GM23248 (cell line): ENCODE data around the gene TNKS2. TPM values are rescaled to one million over a fixed set of nuclear protein-coding genes. Genes with fewer than 3 reads are reported as not detected.
"Not testable (repeated sequence)": the region's sequence is repeated elsewhere in the genome, so short reads cannot be mapped to it uniquely, and the experiment has no call there.

Source experiments
- DNase-seq: peaks from one replicate; pipeline ENCODE4 v3.0.0-alpha.2; 2015
- H2AFZ ChIP-seq: fragments of 200-600 bp; sonication (generic); 2 replicates; pipeline ENCODE4 v1.6.1; 2016; ENCODE audit warnings: antibody characterized with exemption
- H3F3A ChIP-seq: fragments of 200-600 bp; sonication (generic); 2 replicates; pipeline ENCODE4 v1.6.1; 2016; ENCODE audit warnings: mild to moderate bottlenecking, antibody characterized with exemption, mixed run types; ENCODE audit not compliant: insufficient read depth
- H3K27ac ChIP-seq: fragments of 200-600 bp; sonication (generic); 2 replicates; pipeline ENCODE4 v1.5.1; 2016; ENCODE audit warnings: mild to moderate bottlenecking
- H3K27me3 ChIP-seq: fragments of 200-600 bp; sonication (generic); replicated peaks from 2 replicates; pipeline ENCODE4 v1.6.1; 2016; ENCODE audit warnings: mild to moderate bottlenecking; ENCODE audit not compliant: insufficient read depth
- H3K36me3 ChIP-seq: fragments of 200-600 bp; sonication (generic); 2 replicates; pipeline ENCODE4 v1.6.1; 2016; ENCODE audit warnings: low read depth, mild to moderate bottlenecking
- H3K4me1 ChIP-seq: fragments of 200-600 bp; sonication (generic); 2 replicates; pipeline ENCODE4 v1.6.1; 2016; ENCODE audit warnings: mild to moderate bottlenecking; ENCODE audit not compliant: insufficient read depth
- H3K4me2 ChIP-seq: fragments of 200-600 bp; sonication (generic); one replicate; pipeline ENCODE4 v1.6.1; 2016; ENCODE audit warnings: mild to moderate bottlenecking; ENCODE audit not compliant: unreplicated experiment
- H3K4me3 ChIP-seq: fragments of 200-600 bp; sonication (generic); 2 replicates; pipeline ENCODE4 v1.5.1; 2016; ENCODE audit warnings: mild to moderate bottlenecking
- H3K79me2 ChIP-seq: fragments of 200-600 bp; sonication (generic); 2 replicates; pipeline ENCODE4 v1.6.1; 2016; ENCODE audit warnings: mild to moderate bottlenecking; ENCODE audit not compliant: insufficient read depth
- H3K9ac ChIP-seq: fragments of 200-600 bp; sonication (generic); 2 replicates; pipeline ENCODE4 v1.6.1; 2016; ENCODE audit warnings: mild to moderate bottlenecking
- H3K9me2 ChIP-seq: fragments of 200-600 bp; sonication (generic); 2 replicates; pipeline ENCODE4 v1.6.1; 2016; ENCODE audit warnings: mixed run types, mild to moderate bottlenecking, moderate library complexity; ENCODE audit not compliant: insufficient read depth
- H3K9me3 ChIP-seq: fragments of 200-600 bp; sonication (generic); one replicate; pipeline ENCODE4 v1.6.1; 2017; ENCODE audit warnings: low read depth
- H4K20me1 ChIP-seq: fragments of 200-600 bp; sonication (generic); 2 replicates; pipeline ENCODE4 v1.6.0; 2016; ENCODE audit not compliant: insufficient read depth
- EZH2 ChIP-seq: fragments of 200-600 bp; sonication (generic); IDR thresholded peaks from 2 replicates; pipeline ENCODE4 v1.6.1; 2018; ENCODE audit warnings: antibody characterized with exemption, mild to moderate bottlenecking; ENCODE audit not compliant: insufficient read depth, poor library complexity, severe bottlenecking
- EZH2phosphoT487 ChIP-seq: fragments of 200-600 bp; sonication (generic); IDR thresholded peaks from 2 replicates; pipeline ENCODE4 v1.6.1; 2018; ENCODE audit warnings: antibody characterized with exemption, moderate library complexity, mild to moderate bottlenecking, low read depth; ENCODE audit not compliant: insufficient read depth
- WGBS, 2 experiments: methylation state at CpG; one replicate each; pipeline ENCODE4 v1.1.6; 2015 to 2017; ENCODE audit warnings: low lambda C conversion rate in 2 of 2, low coverage in 1 of 2; ENCODE audit errors: missing lambda C conversion rate in 2 of 2; 5-methylcytosine and 5-hydroxymethylcytosine counted together
- in situ Hi-C: fragments of 300-500 bp; cut with MboI; formaldehyde crosslinking; loops from 2 replicates; pipeline ENCODE4 v1.15.0; 2020
- polyA plus RNA-seq: library from polyadenylated mRNA; unstranded; fragments of >200 nt; fragmentation: Nextera tagmentation; extraction: Ambion mirVana; gene quantifications from 2 replicates; pipeline ENCODE4 v1.2.1, GENCODE V29; 2016
- total RNA-seq: library from RNA; depleted of rRNA; stranded (reverse); fragments of >200 nt; shearing (Covaris generic); gene quantifications from 2 replicates; pipeline ENCODE4 v1.2.3, GENCODE V29; 2014

The TNKS2 gene
- total and polyA plus RNA-seq, 2 experiments from 2014 or later, result 14.4 to 29.3 TPM

- Histone ChIP-seq H3K4me1 (0 out of 2 replicates have a peak, but pooled peaks cover 8% of the 10 kb centered on the region), H3K4me3 (peak overlapping the region; percentile 78), H3K27me3 (no peaks in the 10 kb centered on the region), H3K27ac (no peak overlapping the region), H3K9me3 (no peaks in the 10 kb centered on the region), H3K9me2 (no peaks in the 10 kb centered on the region), H4K20me1 (no peaks in the 10 kb centered on the region), H3K9ac (peak overlapping the region; percentile 61), H2AFZ (peak overlapping the region; percentile 90), H3K79me2 (no peaks in the 10 kb centered on the region), H3K36me3 (no peaks in the 10 kb centered on the region), H3K4me2 (peak overlapping the region; percentile 99), H3F3A (peaks cover 5% of the 10 kb centered on the region; the same call in 1 of the 2 replicates)
- WGBS, 2 experiments, result 2 to 3% methylated on average over 36 to 58 of the region's 59 CpGs
- in situ Hi-C loops, result no loop called here
- TF ChIP-seq EZH2, result no peak
- TF ChIP-seq EZH2phosphoT487, result no peak
- peak; percentile 57 for DNase-seq
Measured at GRCh38 chr10:91887272-91888076, 89.2 kb downstream of the TNKS2 start.

GRCh38 chr10:91891125-91892001 is 93.1 kb downstream of the TNKS2 start:
- DNase-seq, result peak; percentile 55
- H3K36me3 ChIP-seq, result no peaks in the 10 kb centered on the region
- H3K4me3 ChIP-seq, result no peak overlapping the region
- H3K4me1 ChIP-seq, result 0 out of 2 replicates have a peak, but pooled peaks cover 8% of the 10 kb centered on the region
- TF ChIP-seq EZH2phosphoT487 (no peak), EZH2 (no peak)
- no peaks in the 10 kb centered on the region for H4K20me1 ChIP-seq
- peaks cover 5% of the 10 kb centered on the region; the same call in 1 of the 2 replicates for H3F3A ChIP-seq
- H3K79me2 ChIP-seq, result no peaks in the 10 kb centered on the region
- H3K4me2 ChIP-seq, result no peak overlapping the region
- 72 to 93% methylated on average over 1 of the region's 1 CpG for WGBS, 2 experiments
- H3K27ac ChIP-seq, result no peak overlapping the region
- no peak overlapping the region for H3K9ac ChIP-seq
- H2AFZ ChIP-seq, result no peak overlapping the region
- H3K27me3 ChIP-seq, result no peaks in the 10 kb centered on the region
- H3K9me3 ChIP-seq, result no peaks in the 10 kb centered on the region
- no peaks in the 10 kb centered on the region for H3K9me2 ChIP-seq
- in situ Hi-C loops, result no loop called here

GRCh38 chr10:91893051-91893450 is 94.8 kb downstream of the TNKS2 start:
- no peaks in the 10 kb centered on the region for H4K20me1 ChIP-seq
- peaks cover 5% of the 10 kb centered on the region; the same call in 1 of the 2 replicates for H3F3A ChIP-seq
- in situ Hi-C loops, result no loop called here
- H3K9ac ChIP-seq, result no peak overlapping the region
- H3K4me3 ChIP-seq, result no peak overlapping the region
- 94 to 99% methylated on average over 2 of the region's 2 CpGs for WGBS, 2 experiments
- no peaks in the 10 kb centered on the region for H3K79me2 ChIP-seq
- H3K4me2 ChIP-seq, result no peak overlapping the region
- no peaks in the 10 kb centered on the region for H3K9me3 ChIP-seq
- no peak for TF ChIP-seq EZH2
- no peak for TF ChIP-seq EZH2phosphoT487
- no peak overlapping the region for H3K27ac ChIP-seq
- no peaks in the 10 kb centered on the region for H3K36me3 ChIP-seq
- H2AFZ ChIP-seq, result no peak overlapping the region
- no peak for DNase-seq
- no peaks in the 10 kb centered on the region for H3K27me3 ChIP-seq
- H3K9me2 ChIP-seq, result no peaks in the 10 kb centered on the region
- 0 out of 2 replicates have a peak, but pooled peaks cover 2% of the 10 kb centered on the region for H3K4me1 ChIP-seq

- H3K9me3 ChIP-seq, H3K27me3 ChIP-seq, H3F3A ChIP-seq, H4K20me1 ChIP-seq, H2AFZ ChIP-seq, H3K36me3 ChIP-seq, H3K4me2 ChIP-seq, H3K4me1 ChIP-seq, in situ Hi-C loops, DNase-seq, H3K9me2 ChIP-seq, H3K27ac ChIP-seq, H3K9ac ChIP-seq, H3K4me3 ChIP-seq, H3K79me2 ChIP-seq: not testable (repeated sequence)
- 86 to 88% methylated on average over 14 of the region's 14 CpGs for WGBS, 2 experiments
Measured at GRCh38 chr10:91894261-91894685, 96.0 kb downstream of the TNKS2 start.
